Small intestine (tissue), 7 donors: ENCODE measurements around the gene AFAP1. TPM values are rescaled to one million over a fixed set of nuclear protein-coding genes. Genes with fewer than 3 reads are reported as not detected.

Experiments used
- DNase-seq, 2 donors: peaks; one replicate each; pipeline versions ENCODE4 v3.0.0 to v3.0.0-alpha.2; 2013
- FAIRE-seq: peaks from 2 replicates; lab custom pipeline; 2012; peaks lifted over from hg19 to GRCh38; lab: Jason Lieb, UNC
- H3K27ac ChIP-seq, 3 donors: one replicate each; pipeline ENCODE4 v1.5.1; 2013; ENCODE audit warnings: low read length in 2 of 3, mild to moderate bottlenecking in 2 of 3, control low read depth in 1 of 3, inconsistent platforms in 1 of 3, low read depth in 1 of 3, moderate library complexity in 1 of 3
- H3K27me3 ChIP-seq, 3 donors: one replicate each; pipeline ENCODE4 v1.6.1; 2013; ENCODE audit warnings: low read length in 3 of 3, inconsistent platforms in 1 of 3; ENCODE audit not compliant: control insufficient read depth in 3 of 3, insufficient read depth in 3 of 3
- H3K36me3 ChIP-seq, 3 donors: one replicate each; pipeline ENCODE4 v1.6.1; 2013; ENCODE audit warnings: low read length in 3 of 3, inconsistent platforms in 1 of 3, low read depth in 1 of 3, mild to moderate bottlenecking in 1 of 3, moderate library complexity in 1 of 3; ENCODE audit not compliant: control insufficient read depth in 3 of 3, insufficient read depth in 2 of 3
- H3K4me1 ChIP-seq, 3 donors: one replicate each; pipeline ENCODE4 v1.6.1; 2013; ENCODE audit warnings: low read length in 2 of 3, inconsistent platforms in 1 of 3, low read depth in 1 of 3, mild to moderate bottlenecking in 1 of 3, moderate library complexity in 1 of 3; ENCODE audit not compliant: control insufficient read depth in 3 of 3, insufficient read depth in 2 of 3
- H3K4me3 ChIP-seq, 3 donors: one replicate each; pipeline ENCODE4 v1.5.1; 2013; ENCODE audit warnings: low read length in 3 of 3, control low read depth in 1 of 3, inconsistent platforms in 1 of 3, low read depth in 1 of 3, mild to moderate bottlenecking in 1 of 3, moderate library complexity in 1 of 3
- H3K9me3 ChIP-seq, 2 donors: one replicate each; pipeline ENCODE4 v1.6.1; 2013; ENCODE audit warnings: low read depth in 1 of 2, low read length in 1 of 2; ENCODE audit not compliant: control insufficient read depth in 2 of 2, insufficient read depth in 1 of 2
- WGBS, 3 donors: extraction: QIAGEN DNeasy Blood & Tissue Kit; methylation state at CpG; one replicate each; pipeline ENCODE4 v1.1.7; 2013; 5-methylcytosine and 5-hydroxymethylcytosine counted together
- polyA plus RNA-seq, 4 donors: library from polyadenylated mRNA; stranded (reverse) in 3 of 4; unstranded in 1 of 4; fragments of 200-250 nt in 3 of 4; fragments of 120-200 nt in 1 of 4; gene quantifications; one replicate each; pipeline versions ENCODE4 v1.2.1 to v1.2.3, GENCODE V29; 2013
- donor health status: healthy with polysubstance abuse.
- donor health status: control.
- donor health status: control.
- donor health status: Bipolar disorder and iron deficiency.
- donor health status: healthy.

The AFAP1 gene
- polyA plus RNA-seq, 4 donors, result 2.2 to 14.0 (median 6.7) TPM

- Histone ChIP-seq H3K4me3 (no peak overlapping the region), H3K9me3 (no peaks in the 10 kb centered on the region), H3K36me3 (peaks cover 0 to 65% (median 5%) of the 10 kb centered on the region in 3 donors), H3K4me1 (peaks cover 0 to 25% (median 0%) of the 10 kb centered on the region in 3 donors), H3K27me3 (no peaks in the 10 kb centered on the region), H3K27ac (no peak overlapping the region)
- no peak for DNase-seq
- FAIRE-seq, result no peak
- WGBS, 3 donors, result 61 to 82% (median 79%) methylated on average over 3 of the region's 3 CpGs
Measured at GRCh38 chr4:7813674-7814073, 126.0 kb downstream of the AFAP1 start.

GRCh38 chr4:7812921-7813320 is 126.7 kb downstream of the AFAP1 start:
- no peak for DNase-seq
- peaks cover 0 to 21% (median 0%) of the 10 kb centered on the region in 3 donors for H3K4me1 ChIP-seq
- H3K9me3 ChIP-seq, result no peaks in the 10 kb centered on the region
- peak overlapping the region in 1 of 3 donors; percentile 79 for H3K27ac ChIP-seq
- no peaks in the 10 kb centered on the region for H3K27me3 ChIP-seq
- FAIRE-seq, result no peak
- H3K4me3 ChIP-seq, result no peak overlapping the region
- 85 to 96% (median 91%) methylated on average over 5 of the region's 5 CpGs for WGBS, 3 donors
- peaks cover 0 to 65% (median 5%) of the 10 kb centered on the region in 3 donors for H3K36me3 ChIP-seq

GRCh38 chr4:7812231-7812857 is 127.3 kb downstream of the AFAP1 start:
- WGBS, 3 donors, result 65 to 85% (median 82%) methylated on average over 18 of the region's 18 CpGs
- DNase-seq (no peak), FAIRE-seq (no peak)
- H3K9me3 ChIP-seq, result no peaks in the 10 kb centered on the region
- H3K27me3 ChIP-seq, result no peaks in the 10 kb centered on the region
- H3K36me3 ChIP-seq, result peaks cover 0 to 69% (median 5%) of the 10 kb centered on the region in 3 donors
- H3K4me1 ChIP-seq, result peaks cover 0 to 27% (median 0%) of the 10 kb centered on the region in 3 donors
- no peak overlapping the region for H3K4me3 ChIP-seq
- H3K27ac ChIP-seq, result peak overlapping the region in 2 of 3 donors; percentile 79 to 84

GRCh38 chr4:7811536-7812191 is 128.0 kb downstream of the AFAP1 start:
- Histone ChIP-seq H3K4me3 (no peak overlapping the region), H3K27ac (peak overlapping the region in 2 of 3 donors; percentile 79 to 84), H3K4me1 (peaks cover 0 to 30% (median 0%) of the 10 kb centered on the region in 3 donors)

GRCh38 chr4:7810783-7811535 is 128.7 kb downstream of the AFAP1 start:
- DNase-seq (no peak), FAIRE-seq (no peak)
- Histone ChIP-seq H3K4me3 (no peak overlapping the region), H3K36me3 (peaks cover 0 to 69% (median 5%) of the 10 kb centered on the region in 3 donors), H3K27ac (peak overlapping the region in 2 of 3 donors; percentile 79 to 84), H3K27me3 (no peaks in the 10 kb centered on the region), H3K9me3 (no peaks in the 10 kb centered on the region), H3K4me1 (peaks cover 0 to 34% (median 0%) of the 10 kb centered on the region in 3 donors)
- 83 to 91% (median 88%) methylated on average over 36 of the region's 36 CpGs for WGBS, 3 donors

More at GRCh38 chr4:7811536-7812191, 128.0 kb downstream of the AFAP1 start:
- DNase-seq (peak in 1 of 2 donors; percentile 83), FAIRE-seq (no peak)
- 57 to 84% (median 84%) methylated on average over 25 of the region's 25 CpGs for WGBS, 3 donors
- no peaks in the 10 kb centered on the region for H3K9me3 ChIP-seq
- H3K36me3 ChIP-seq, result peaks cover 0 to 67% (median 5%) of the 10 kb centered on the region in 3 donors
- H3K27me3 ChIP-seq, result no peaks in the 10 kb centered on the region

- DNase-seq (no peak), FAIRE-seq (no peak)
- H3K36me3 ChIP-seq, result peaks cover 0 to 63% (median 2%) of the 10 kb centered on the region in 3 donors
- H3K4me1 ChIP-seq, result peaks cover 0 to 37% (median 2%) of the 10 kb centered on the region in 3 donors
- peak overlapping the region in 1 of 3 donors; percentile 15 for H3K27ac ChIP-seq
- no peaks in the 10 kb centered on the region for H3K27me3 ChIP-seq
- WGBS, 3 donors, result 84 to 86% (median 85%) methylated on average over 6 of the region's 6 CpGs
- H3K9me3 ChIP-seq, result no peaks in the 10 kb centered on the region
- H3K4me3 ChIP-seq, result no peak overlapping the region
Measured at GRCh38 chr4:7808752-7809151, 130.9 kb downstream of the AFAP1 start.

GRCh38 chr4:7808181-7808580 is 131.5 kb downstream of the AFAP1 start:
- FAIRE-seq, result no peak
- Histone ChIP-seq H3K4me3 (no peak overlapping the region), H3K4me1 (peaks cover 0 to 37% (median 2%) of the 10 kb centered on the region in 3 donors), H3K9me3 (no peaks in the 10 kb centered on the region), H3K27ac (peak overlapping the region in 2 of 3 donors; percentile 59 to 75), H3K27me3 (no peaks in the 10 kb centered on the region), H3K36me3 (peaks cover 0 to 64% (median 2%) of the 10 kb centered on the region in 3 donors)
- DNase-seq, result no peak
- WGBS, 3 donors, result 93 to 97% (median 93%) methylated on average over 8 of the region's 8 CpGs

GRCh38 chr4:7807351-7807921 is 132.2 kb downstream of the AFAP1 start:
- Histone ChIP-seq H3K27me3 (no peaks in the 10 kb centered on the region), H3K4me1 (peaks cover 0 to 35% (median 2%) of the 10 kb centered on the region in 3 donors), H3K9me3 (no peaks in the 10 kb centered on the region), H3K27ac (peak overlapping the region in 2 of 3 donors; percentile 59 to 75), H3K4me3 (no peak overlapping the region), H3K36me3 (peaks cover 0 to 59% (median 2%) of the 10 kb centered on the region in 3 donors)
- DNase-seq, result no peak
- FAIRE-seq, result no peak
- WGBS, 3 donors, result 72 to 93% (median 83%) methylated on average over 12 of the region's 12 CpGs
